ENCODE results near the gene ACOXL. TPM values are rescaled to one million over a fixed set of nuclear protein-coding genes. Genes with fewer than 3 reads are reported as not detected.

The ACOXL gene
- total and polyA plus RNA-seq, 9 donors, result 0.08 to 0.56 (median 0.19) TPM

DNA sequence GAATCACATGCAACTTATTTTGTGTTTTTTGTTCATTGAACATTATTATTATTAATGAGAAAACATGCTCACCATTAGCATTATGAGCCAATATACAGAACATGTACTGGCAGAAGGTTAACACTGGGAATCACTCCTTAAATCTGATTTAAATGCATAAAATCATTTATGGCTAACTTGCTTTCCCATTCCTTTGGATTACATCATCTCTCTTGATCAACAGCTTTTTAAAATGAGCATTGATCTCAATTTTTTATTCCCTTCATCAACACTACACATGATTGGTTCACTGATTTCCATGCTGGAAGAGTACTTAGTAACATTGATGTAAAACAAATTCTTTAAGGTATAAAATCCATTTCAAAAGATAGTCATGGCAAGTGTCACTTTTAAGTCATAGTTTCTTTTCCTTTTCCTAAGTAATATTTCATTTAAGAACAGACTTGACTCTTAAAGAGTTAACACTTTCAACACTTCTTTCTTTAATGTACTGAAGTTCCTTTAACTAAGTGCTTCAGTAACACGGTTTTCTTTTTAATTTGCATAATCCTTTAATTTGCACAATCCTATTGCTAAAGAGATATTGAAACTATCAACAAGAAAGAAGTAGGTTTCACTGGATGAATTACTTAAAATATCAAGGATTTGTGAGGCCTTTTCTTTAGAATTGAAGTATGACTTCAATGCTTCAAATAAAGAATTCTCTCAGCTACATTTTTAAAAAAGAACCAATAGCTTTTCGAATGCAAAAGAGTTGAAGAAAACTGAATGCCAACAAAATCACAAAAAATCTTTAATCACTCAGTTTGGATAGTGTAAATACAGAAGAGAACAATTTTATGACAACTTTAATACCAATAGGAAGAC, 29.6 kb upstream of the ACOXL start:
- no peaks in the 10 kb centered on the region for H3K36me3 ChIP-seq (ENCODE audit: control insufficient read depth, insufficient read depth, low read length)
- H3K9me3 ChIP-seq (replicated peaks; ENCODE audit: control insufficient read depth, low read depth, low read length), result no peaks in the 10 kb centered on the region
- no peak for DNase-seq
- no CpG with 5 or more reads among the region's 2 CpGs for WGBS (ENCODE audit: insufficient coverage)
- H3K27ac ChIP-seq (ENCODE audit: low read length), result no peak overlapping the region
- H3K4me1 ChIP-seq (ENCODE audit: control insufficient read depth, insufficient read depth, low read length), result no peaks in the 10 kb centered on the region
- no peak overlapping the region for H3K4me3 ChIP-seq (ENCODE audit: low read length)
- H3K27me3 ChIP-seq (ENCODE audit: control insufficient read depth, insufficient read depth, low read length), result peaks cover 4% of the 10 kb centered on the region

DNA sequence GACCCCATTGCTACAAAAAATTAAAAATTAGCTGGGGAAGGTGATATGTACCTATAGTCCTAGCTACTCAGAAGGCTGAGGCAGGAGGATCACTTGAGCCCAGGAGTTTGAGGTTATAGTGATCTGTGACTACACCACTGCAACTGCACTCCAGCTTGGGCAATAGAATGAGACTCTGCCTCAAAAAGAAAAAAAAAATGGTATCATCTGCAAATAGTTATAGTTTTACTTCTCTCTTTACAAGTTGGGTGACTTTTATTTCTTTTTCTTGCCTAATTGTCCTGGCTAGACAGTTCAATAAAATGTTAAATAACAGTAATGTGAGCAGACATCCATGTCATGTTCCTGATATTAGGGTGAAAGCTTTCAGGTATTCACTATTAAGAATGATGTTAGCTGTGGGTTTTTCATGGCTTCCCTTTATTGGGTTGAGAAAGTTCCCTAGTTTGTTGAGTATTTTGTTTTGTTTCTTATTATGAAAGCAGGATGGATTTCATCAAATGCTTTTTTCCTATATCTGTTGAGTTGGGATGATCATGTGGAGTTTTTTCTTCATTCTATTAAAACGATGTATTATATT, 24.9 kb upstream of the ACOXL start:
- H3K36me3 ChIP-seq (ENCODE audit: control insufficient read depth, insufficient read depth, low read length), result no peaks in the 10 kb centered on the region
- no peak for DNase-seq
- H3K4me1 ChIP-seq (ENCODE audit: control insufficient read depth, insufficient read depth, low read length), result no peaks in the 10 kb centered on the region
- H3K4me3 ChIP-seq (ENCODE audit: low read length), result no peak overlapping the region
- no peaks in the 10 kb centered on the region for H3K9me3 ChIP-seq (replicated peaks; ENCODE audit: control insufficient read depth, low read depth, low read length)
- no peak overlapping the region for H3K27ac ChIP-seq (ENCODE audit: low read length)
- H3K27me3 ChIP-seq (ENCODE audit: control insufficient read depth, insufficient read depth, low read length), result peaks cover 4% of the 10 kb centered on the region
- no CpG with 5 or more reads among the region's 1 CpG for WGBS (ENCODE audit: insufficient coverage)

DNA sequence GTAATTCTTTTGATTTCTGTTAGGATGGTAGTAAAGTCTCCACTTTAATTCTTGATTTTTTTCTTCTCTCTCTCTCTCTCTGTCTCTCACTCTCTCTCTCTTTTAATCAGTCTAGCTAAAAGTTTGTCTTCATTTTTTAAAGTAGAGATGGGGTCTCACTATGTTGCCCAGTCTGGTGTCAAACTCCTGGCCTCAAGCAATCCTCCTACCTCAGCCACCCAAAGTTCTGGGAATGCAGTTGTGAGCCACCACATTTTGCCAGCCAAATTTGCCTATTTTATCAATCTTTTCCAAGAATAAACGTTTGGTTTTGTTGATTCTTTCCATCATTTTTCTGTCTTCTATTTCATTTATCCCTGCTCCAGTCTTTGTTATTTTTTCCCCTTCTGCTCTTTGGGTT, 23.9 kb upstream of the ACOXL start:
- peaks cover 4% of the 10 kb centered on the region for H3K27me3 ChIP-seq (ENCODE audit: control insufficient read depth, insufficient read depth, low read length)
- DNase-seq, result no peak
- no peaks in the 10 kb centered on the region for H3K9me3 ChIP-seq (replicated peaks; ENCODE audit: control insufficient read depth, low read depth, low read length)
- H3K4me3 ChIP-seq (ENCODE audit: low read length), result no peak overlapping the region
- no peaks in the 10 kb centered on the region for H3K4me1 ChIP-seq (ENCODE audit: control insufficient read depth, insufficient read depth, low read length)
- H3K27ac ChIP-seq (ENCODE audit: low read length), result no peak overlapping the region
- no CpG with 5 or more reads among the region's 1 CpG for WGBS (ENCODE audit: insufficient coverage)
- no peaks in the 10 kb centered on the region for H3K36me3 ChIP-seq (ENCODE audit: control insufficient read depth, insufficient read depth, low read length)

DNA sequence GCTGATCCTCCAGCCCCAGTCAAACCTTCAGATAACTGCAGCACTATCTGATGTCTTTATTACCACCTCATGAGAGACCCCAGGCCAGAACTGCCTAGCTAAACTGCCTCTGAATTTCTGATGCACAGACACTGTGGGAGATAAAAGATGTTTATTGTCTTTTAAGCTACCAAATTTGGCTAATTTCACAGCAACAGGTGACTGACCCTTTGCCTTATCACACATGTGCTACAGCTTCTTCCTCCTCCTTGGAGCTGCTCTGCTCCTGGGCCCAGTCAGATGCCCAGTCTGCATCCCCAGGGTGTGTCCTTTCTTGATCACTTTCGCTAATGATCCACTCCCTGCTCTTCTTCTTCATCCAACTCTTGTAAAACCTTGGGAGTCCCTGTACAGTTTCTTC, 19.6 kb upstream of the ACOXL start:
- Histone ChIP-seq H3K4me3 (ENCODE audit: low read length) (no peak overlapping the region), H3K27me3 (ENCODE audit: control insufficient read depth, insufficient read depth, low read length) (peaks cover 4% of the 10 kb centered on the region), H3K27ac (ENCODE audit: low read length) (no peak overlapping the region), H3K9me3 (replicated peaks; ENCODE audit: control insufficient read depth, low read depth, low read length) (no peaks in the 10 kb centered on the region), H3K4me1 (ENCODE audit: control insufficient read depth, insufficient read depth, low read length) (no peaks in the 10 kb centered on the region), H3K36me3 (ENCODE audit: control insufficient read depth, insufficient read depth, low read length) (no peaks in the 10 kb centered on the region)
- 100% methylated on average over 1 of the region's 1 CpG for WGBS (ENCODE audit: insufficient coverage)
- DNase-seq, result no peak

DNA sequence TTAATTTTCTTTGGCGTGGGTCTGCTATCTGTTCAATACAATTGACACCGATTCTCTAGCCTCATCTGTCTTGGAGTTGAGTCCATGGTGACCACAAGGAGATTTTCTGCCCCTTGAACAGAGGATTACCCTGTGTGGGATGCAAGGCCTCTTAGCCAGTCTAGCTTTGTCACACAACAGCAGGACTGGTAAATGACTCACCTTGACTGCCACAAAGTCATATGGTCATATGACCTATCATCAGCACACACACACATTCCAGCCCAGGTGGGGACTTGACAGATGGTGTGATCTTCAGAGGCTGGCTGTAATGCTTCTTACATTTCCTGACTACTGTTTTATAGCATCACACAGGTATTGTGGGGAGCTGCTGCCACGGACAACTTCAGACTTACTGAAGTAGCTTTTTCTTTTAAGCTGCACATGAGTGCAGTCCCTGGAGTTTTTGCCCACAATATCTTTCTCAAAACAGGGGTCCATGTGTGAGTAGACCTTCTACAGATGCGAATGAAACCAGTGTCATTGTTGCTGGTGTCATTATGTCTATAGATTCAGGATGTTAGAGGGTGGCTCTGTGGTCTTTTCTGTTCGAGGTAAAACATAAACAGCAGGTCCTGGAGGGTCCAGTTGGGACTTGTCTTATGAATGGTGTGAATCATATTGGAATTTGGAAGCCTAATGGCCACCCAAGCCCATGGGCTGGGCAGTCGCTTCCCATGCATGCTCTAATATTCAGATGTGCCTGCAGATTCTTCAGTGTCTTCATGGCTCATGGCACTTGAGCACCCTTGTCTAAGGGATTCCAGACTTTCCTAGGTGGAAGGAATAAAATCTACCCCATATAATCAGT, 18.6 kb upstream of the ACOXL start:
- H3K27ac ChIP-seq (ENCODE audit: low read length), result no peak overlapping the region
- 79% methylated on average over 4 of the region's 6 CpGs for WGBS (ENCODE audit: insufficient coverage)
- H3K4me3 ChIP-seq (ENCODE audit: low read length), result no peak overlapping the region
- H3K36me3 ChIP-seq (ENCODE audit: control insufficient read depth, insufficient read depth, low read length), result no peaks in the 10 kb centered on the region
- H3K27me3 ChIP-seq (ENCODE audit: control insufficient read depth, insufficient read depth, low read length), result peaks cover 4% of the 10 kb centered on the region
- H3K9me3 ChIP-seq (replicated peaks; ENCODE audit: control insufficient read depth, low read depth, low read length), result no peaks in the 10 kb centered on the region
- no peaks in the 10 kb centered on the region for H3K4me1 ChIP-seq (ENCODE audit: control insufficient read depth, insufficient read depth, low read length)
- no peak for DNase-seq

DNA sequence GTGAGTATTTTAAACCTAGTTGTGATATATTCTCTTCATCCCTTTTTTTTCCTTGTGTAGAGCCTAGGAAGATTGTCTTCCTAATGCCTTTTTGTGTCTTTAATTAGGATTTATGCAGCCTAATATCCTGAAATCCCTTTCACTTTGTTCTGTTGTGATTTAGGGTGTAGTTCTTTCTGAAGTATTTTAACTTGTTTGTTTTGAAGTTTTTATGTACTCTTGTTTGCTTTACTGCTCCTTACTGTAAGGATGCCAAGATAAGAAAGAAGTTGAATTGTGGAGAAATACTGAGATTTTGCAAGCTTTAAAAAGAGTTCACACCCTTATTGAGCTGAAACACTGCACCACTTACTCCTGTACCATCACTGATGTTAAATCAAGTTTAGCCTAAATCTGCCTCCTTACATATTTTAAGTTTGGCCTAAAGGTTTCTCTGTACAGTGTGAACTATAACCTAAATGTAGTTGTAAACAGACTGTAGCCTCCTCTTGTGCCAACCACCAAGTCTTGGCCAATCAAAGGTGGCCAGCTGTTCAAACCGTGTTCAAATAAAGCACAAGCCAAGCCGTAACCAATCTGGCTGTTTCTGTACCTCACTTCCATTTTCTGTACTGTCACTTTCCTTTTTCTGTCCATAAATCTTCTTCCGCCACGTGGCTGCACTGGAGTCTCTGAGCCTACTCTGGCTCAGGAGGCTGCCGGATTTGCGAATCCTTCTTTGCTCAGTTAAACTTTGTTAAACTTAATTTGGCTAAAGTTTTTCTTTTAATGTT, 17.7 kb upstream of the ACOXL start:
- Histone ChIP-seq H3K9me3 (replicated peaks; ENCODE audit: control insufficient read depth, low read depth, low read length) (no peaks in the 10 kb centered on the region), H3K27ac (ENCODE audit: low read length) (no peak overlapping the region), H3K36me3 (ENCODE audit: control insufficient read depth, insufficient read depth, low read length) (no peaks in the 10 kb centered on the region), H3K4me3 (ENCODE audit: low read length) (no peak overlapping the region), H3K4me1 (ENCODE audit: control insufficient read depth, insufficient read depth, low read length) (no peaks in the 10 kb centered on the region), H3K27me3 (ENCODE audit: control insufficient read depth, insufficient read depth, low read length) (peaks cover 4% of the 10 kb centered on the region)
- WGBS (ENCODE audit: insufficient coverage), result 15% methylated on average over 2 of the region's 6 CpGs
- DNase-seq, result no peak

DNA sequence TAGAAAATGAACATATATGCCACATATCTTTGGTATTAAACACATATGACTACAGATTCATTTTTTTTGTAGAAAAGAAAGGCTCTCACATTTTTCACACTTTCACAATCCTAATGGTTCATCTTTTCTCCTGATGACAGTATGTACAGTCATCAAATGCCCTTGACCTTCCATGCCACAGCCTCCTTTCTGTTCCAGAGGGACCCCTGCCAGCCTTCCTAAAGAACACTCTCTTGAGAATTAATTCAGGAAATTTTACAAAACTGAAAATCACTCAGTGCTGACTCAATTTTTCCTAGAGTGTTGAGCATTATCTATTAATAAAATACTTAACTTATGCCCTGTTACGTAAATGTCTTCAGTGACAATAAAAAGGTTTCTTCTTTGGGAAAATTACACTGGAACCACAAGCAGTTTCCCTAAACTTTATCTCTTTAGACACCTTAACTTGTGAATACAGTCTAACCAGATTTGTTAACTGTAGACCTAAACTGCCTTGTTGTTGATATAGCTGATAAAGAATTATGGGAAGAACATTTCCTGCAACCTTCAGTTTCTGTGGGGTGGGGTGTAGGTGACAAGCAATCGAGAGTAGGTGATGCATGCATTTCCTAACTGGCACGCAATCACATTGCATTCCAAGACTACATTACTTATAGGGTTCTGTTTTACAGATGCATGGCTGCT, 15.3 kb upstream of the ACOXL start:
- no CpG with 5 or more reads among the region's 3 CpGs for WGBS (ENCODE audit: insufficient coverage)
- no peak overlapping the region for H3K27ac ChIP-seq (ENCODE audit: low read length)
- H3K4me1 ChIP-seq (ENCODE audit: control insufficient read depth, insufficient read depth, low read length), result no peaks in the 10 kb centered on the region
- no peaks in the 10 kb centered on the region for H3K9me3 ChIP-seq (replicated peaks; ENCODE audit: control insufficient read depth, low read depth, low read length)
- no peak overlapping the region for H3K4me3 ChIP-seq (ENCODE audit: low read length)
- H3K27me3 ChIP-seq (ENCODE audit: control insufficient read depth, insufficient read depth, low read length), result peaks cover 2% of the 10 kb centered on the region
- peak; percentile 8 for DNase-seq
- no peaks in the 10 kb centered on the region for H3K36me3 ChIP-seq (ENCODE audit: control insufficient read depth, insufficient read depth, low read length)

DNA sequence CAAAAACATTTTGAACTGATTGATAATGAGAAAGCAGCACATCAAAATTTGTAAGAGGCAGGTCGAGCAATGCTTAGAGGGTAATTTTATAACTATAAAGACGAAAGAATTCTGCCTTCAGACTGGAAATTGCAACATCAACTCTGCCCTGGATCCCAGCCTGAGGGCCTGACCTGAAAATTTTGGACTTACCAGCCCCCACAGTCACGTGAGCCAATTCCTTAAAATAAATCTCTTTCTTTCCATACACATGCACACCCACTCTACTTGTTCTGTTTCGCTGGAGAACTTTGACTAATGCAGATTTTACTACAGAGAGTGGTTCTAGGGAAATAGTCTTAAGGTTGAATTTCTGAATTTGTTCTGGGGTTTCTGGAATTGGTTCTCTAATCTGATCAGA, 14.6 kb upstream of the ACOXL start:
- Histone ChIP-seq H3K4me1 (ENCODE audit: control insufficient read depth, insufficient read depth, low read length) (no peaks in the 10 kb centered on the region), H3K27ac (ENCODE audit: low read length) (no peak overlapping the region), H3K4me3 (ENCODE audit: low read length) (no peak overlapping the region), H3K36me3 (ENCODE audit: control insufficient read depth, insufficient read depth, low read length) (no peaks in the 10 kb centered on the region), H3K9me3 (replicated peaks; ENCODE audit: control insufficient read depth, low read depth, low read length) (no peaks in the 10 kb centered on the region), H3K27me3 (ENCODE audit: control insufficient read depth, insufficient read depth, low read length) (peaks cover 2% of the 10 kb centered on the region)
- no CpG with 5 or more reads among the region's 4 CpGs for WGBS (ENCODE audit: insufficient coverage)
- peak; percentile 51 for DNase-seq

DNA sequence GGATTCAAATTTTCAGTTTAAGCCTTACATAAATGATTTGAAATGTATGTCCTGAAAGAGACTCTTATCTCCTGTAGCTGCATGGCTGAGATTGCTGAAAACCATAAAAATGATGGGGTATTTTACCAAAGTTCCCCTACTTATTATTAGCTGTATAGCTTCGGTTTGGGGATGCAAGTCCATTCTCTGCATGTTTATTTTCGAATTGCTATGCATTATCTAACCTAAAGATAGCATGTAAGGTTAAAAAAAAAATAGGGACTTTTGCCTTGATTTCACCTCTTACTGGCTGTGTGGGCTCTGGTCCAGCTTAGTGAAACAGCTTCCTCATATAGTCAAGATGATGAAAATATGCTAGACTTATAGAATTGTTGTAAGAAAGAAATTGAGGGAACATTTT, 14.0 kb upstream of the ACOXL start:
- Histone ChIP-seq H3K27ac (ENCODE audit: low read length) (no peak overlapping the region), H3K4me1 (ENCODE audit: control insufficient read depth, insufficient read depth, low read length) (no peaks in the 10 kb centered on the region), H3K9me3 (replicated peaks; ENCODE audit: control insufficient read depth, low read depth, low read length) (no peaks in the 10 kb centered on the region), H3K4me3 (ENCODE audit: low read length) (no peak overlapping the region), H3K36me3 (ENCODE audit: control insufficient read depth, insufficient read depth, low read length) (no peaks in the 10 kb centered on the region), H3K27me3 (ENCODE audit: control insufficient read depth, insufficient read depth, low read length) (peaks cover 2% of the 10 kb centered on the region)
- DNase-seq, result no peak
- no CpG with 5 or more reads among the region's 2 CpGs for WGBS (ENCODE audit: insufficient coverage)

Data from muscle of leg (tissue), 11 donors.